ENCODE results near the gene RAB18. TPM values are rescaled to one million over a fixed set of nuclear protein-coding genes. Genes with fewer than 3 reads are reported as not detected.

Gene RAB18
- total RNA-seq, 2 experiments from 2014 or later, result 8.1 to 36.2 TPM

DNA sequence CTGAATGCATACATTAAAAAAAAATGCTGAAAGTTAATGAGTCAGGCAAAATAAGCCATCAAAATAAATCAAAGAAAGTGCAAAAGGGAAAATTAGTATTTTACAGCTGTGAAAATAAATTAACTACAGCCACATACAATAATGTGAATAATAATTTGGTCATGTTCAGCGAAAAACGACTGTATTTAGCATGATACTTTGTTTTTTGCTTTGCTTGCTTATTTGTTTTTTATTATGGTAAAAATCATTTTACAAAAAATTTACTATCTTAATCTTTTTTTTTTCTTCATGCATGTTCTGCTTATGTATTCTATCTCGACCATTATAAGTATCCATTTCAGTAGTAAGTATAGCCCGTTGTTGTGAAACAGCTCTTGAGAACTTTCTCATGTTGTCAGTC, 77.1 kb downstream of the RAB18 start:
- no peaks in the 10 kb centered on the region for H3K9me3 ChIP-seq (ENCODE audit: low read length)
- no peak overlapping the region for H3K27ac ChIP-seq (ENCODE audit: low read depth, low read length, poor library complexity, severe bottlenecking)
- H3K4me1 ChIP-seq (ENCODE audit: insufficient read depth, low read length, poor library complexity, severe bottlenecking), result no peaks in the 10 kb centered on the region
- ChIA-PET CTCF (ENCODE audit: unreplicated experiment) (no interaction called here), POLR2A (interaction anchor here (0.7 kb wide), 1 partner anchor 1595 kb away, joined by 4 read pairs; no protein-coding TSS in a partner anchor)
- no TSS peak for BruUV-seq (replicated peaks)
- intact Hi-C loops (cut with micrococcal nuclease; ENCODE audit: unreplicated experiment), result no loop called here
- H3K4me3 ChIP-seq (ENCODE audit: low read depth, low read length, poor library complexity, severe bottlenecking), result no peak overlapping the region
- no peak overlapping the region for H2AFZ ChIP-seq (ENCODE audit: low read length)
- H3K9me2 ChIP-seq (ENCODE audit: insufficient read depth, low read length), result no peaks in the 10 kb centered on the region
- H4K20me1 ChIP-seq (ENCODE audit: insufficient read depth, low read length), result no peaks in the 10 kb centered on the region
- TF ChIP-seq, protein P1, sequence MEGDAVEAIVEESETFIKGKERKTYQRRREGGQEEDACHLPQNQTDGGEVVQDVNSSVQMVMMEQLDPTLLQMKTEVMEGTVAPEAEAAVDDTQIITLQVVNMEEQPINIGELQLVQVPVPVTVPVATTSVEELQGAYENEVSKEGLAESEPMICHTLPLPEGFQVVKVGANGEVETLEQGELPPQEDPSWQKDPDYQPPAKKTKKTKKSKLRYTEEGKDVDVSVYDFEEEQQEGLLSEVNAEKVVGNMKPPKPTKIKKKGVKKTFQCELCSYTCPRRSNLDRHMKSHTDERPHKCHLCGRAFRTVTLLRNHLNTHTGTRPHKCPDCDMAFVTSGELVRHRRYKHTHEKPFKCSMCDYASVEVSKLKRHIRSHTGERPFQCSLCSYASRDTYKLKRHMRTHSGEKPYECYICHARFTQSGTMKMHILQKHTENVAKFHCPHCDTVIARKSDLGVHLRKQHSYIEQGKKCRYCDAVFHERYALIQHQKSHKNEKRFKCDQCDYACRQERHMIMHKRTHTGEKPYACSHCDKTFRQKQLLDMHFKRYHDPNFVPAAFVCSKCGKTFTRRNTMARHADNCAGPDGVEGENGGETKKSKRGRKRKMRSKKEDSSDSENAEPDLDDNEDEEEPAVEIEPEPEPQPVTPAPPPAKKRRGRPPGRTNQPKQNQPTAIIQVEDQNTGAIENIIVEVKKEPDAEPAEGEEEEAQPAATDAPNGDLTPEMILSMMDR (conservative IDR thresholded peaks at IDR 0.05; ENCODE audit: low read length), result no peak
- TF ChIP-seq EZH2phosphoT487 (IDR thresholded peaks at IDR 0.05; ENCODE audit: borderline replicate concordance, low read depth, low read length), result no peak
- no peaks in the 10 kb centered on the region for H3K79me2 ChIP-seq (ENCODE audit: insufficient read depth, low read depth, low read length)
- DNase-seq (ENCODE audit: low spot score), result no peak
- no peak overlapping the region for H3K4me2 ChIP-seq (ENCODE audit: low read length)
- no peaks in the 10 kb centered on the region for H3K36me3 ChIP-seq (ENCODE audit: insufficient read depth, low read length)

DNA sequence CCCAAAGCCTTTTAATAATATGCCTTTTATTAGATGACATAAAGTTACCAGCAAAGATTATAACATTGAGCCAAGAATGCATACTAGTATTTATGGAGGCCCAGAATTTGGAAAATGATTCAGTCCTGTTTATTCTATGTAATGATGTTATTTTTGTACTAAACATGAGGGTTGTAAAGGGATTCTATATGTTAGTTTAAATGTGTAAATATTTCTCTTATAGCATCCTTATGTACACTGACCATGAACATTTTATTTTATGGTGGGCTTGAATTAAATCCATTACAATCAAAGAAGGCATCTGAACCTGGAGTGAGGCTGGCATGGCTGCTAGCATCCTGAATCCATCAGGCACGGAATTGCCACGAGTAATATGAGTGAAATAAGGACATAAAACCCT, 80.2 kb downstream of the RAB18 start:
- H3K4me1 ChIP-seq (ENCODE audit: insufficient read depth, low read length, poor library complexity, severe bottlenecking), result no peaks in the 10 kb centered on the region
- POLR2A ChIA-PET, result no interaction called here
- H3K4me2 ChIP-seq (ENCODE audit: low read length), result no peak overlapping the region
- no peak overlapping the region for H3K4me3 ChIP-seq (ENCODE audit: low read depth, low read length, poor library complexity, severe bottlenecking)
- no peaks in the 10 kb centered on the region for H3K79me2 ChIP-seq (ENCODE audit: insufficient read depth, low read depth, low read length)
- no TSS peak for BruUV-seq (replicated peaks)
- H4K20me1 ChIP-seq (ENCODE audit: insufficient read depth, low read length), result no peaks in the 10 kb centered on the region
- TF ChIP-seq EZH2phosphoT487 (IDR thresholded peaks at IDR 0.05; ENCODE audit: borderline replicate concordance, low read depth, low read length), result no peak
- TF ChIP-seq, protein P1 (conservative IDR thresholded peaks at IDR 0.05; ENCODE audit: low read length), result no peak
- intact Hi-C loops (cut with micrococcal nuclease; ENCODE audit: unreplicated experiment), result no loop called here
- DNase-seq (ENCODE audit: low spot score), result no peak
- CTCF ChIA-PET (ENCODE audit: unreplicated experiment), result no interaction called here
- H3K27ac ChIP-seq (ENCODE audit: low read depth, low read length, poor library complexity, severe bottlenecking), result no peak overlapping the region
- no peak overlapping the region for H2AFZ ChIP-seq (ENCODE audit: low read length)
- H3K9me2 ChIP-seq (ENCODE audit: insufficient read depth, low read length), result no peaks in the 10 kb centered on the region
- H3K36me3 ChIP-seq (ENCODE audit: insufficient read depth, low read length), result no peaks in the 10 kb centered on the region
- no peaks in the 10 kb centered on the region for H3K9me3 ChIP-seq (ENCODE audit: low read length)

Other genes starting within 250 kb of the RAB18 start
- gene MKX, start 241.5 kb downstream of the RAB18 start, total RNA-seq (2014; rRNA removed; shearing (Covaris generic)), result not detected in 2 replicates
- gene MKX, start 241.5 kb downstream of the RAB18 start, total RNA-seq (2022), result not detected in 2 replicates